ENCODE results near the gene FBLN7.
A peak's percentile ranks its signal among the peaks of the same experiment; 100 is the strongest.

Gene FBLN7

DNA sequence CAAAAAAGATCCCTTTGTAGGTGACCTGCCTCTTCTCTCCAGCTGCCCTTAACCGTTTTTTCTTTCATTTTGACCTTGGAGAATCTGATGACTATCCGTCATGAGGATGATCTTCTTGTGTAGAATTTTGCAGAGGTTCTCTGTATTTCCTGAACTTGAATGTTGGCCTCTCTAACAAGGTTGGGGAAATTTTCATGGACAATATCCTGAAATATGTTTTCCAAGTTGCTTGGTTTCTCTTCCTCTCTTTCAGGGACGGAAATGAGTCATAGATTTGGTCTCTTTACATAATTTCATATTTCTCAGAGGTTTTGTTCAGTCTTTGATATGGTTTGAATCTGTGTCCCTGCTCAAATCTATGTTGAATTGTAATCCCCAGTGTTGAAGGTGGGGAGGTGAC lies 82.6 kb downstream of the FBLN7 start:
- TF ChIP-seq, protein P1, sequence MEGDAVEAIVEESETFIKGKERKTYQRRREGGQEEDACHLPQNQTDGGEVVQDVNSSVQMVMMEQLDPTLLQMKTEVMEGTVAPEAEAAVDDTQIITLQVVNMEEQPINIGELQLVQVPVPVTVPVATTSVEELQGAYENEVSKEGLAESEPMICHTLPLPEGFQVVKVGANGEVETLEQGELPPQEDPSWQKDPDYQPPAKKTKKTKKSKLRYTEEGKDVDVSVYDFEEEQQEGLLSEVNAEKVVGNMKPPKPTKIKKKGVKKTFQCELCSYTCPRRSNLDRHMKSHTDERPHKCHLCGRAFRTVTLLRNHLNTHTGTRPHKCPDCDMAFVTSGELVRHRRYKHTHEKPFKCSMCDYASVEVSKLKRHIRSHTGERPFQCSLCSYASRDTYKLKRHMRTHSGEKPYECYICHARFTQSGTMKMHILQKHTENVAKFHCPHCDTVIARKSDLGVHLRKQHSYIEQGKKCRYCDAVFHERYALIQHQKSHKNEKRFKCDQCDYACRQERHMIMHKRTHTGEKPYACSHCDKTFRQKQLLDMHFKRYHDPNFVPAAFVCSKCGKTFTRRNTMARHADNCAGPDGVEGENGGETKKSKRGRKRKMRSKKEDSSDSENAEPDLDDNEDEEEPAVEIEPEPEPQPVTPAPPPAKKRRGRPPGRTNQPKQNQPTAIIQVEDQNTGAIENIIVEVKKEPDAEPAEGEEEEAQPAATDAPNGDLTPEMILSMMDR (IDR thresholded peaks at IDR 0.05; ENCODE audit: low read depth, low read length): no peak
- no peak overlapping the region for H3K4me3 ChIP-seq (replicated peaks in 1 of 2; ENCODE audit: low read depth in 2 of 2, low read length in 2 of 2)
- DNase-seq (ENCODE audit: low read depth in 2 of 2): no peak

DNA sequence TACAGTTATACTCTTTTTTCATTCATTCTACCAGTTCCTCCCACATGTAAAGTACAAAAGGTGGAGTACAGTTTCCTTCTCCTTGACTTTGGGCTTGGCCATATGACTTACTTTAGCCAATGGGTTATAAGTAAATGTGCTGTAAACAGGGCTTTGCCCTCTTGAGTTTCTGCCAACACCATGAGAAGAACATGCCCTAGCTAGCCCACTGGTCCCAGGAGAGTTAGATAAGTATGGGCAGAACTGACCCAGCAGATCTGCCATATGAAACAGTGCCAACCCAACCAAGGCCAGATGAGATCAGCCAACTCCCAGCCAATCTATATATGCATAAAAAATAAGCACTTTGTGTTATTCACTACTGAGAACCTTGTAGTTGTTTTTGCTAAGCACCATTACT lies 91.2 kb downstream of the FBLN7 start:
- TF ChIP-seq, protein P1 (IDR thresholded peaks at IDR 0.05; ENCODE audit: low read depth, low read length): no peak
- no peak overlapping the region for H3K4me3 ChIP-seq (replicated peaks in 1 of 2; ENCODE audit: low read depth in 2 of 2, low read length in 2 of 2)
- peak; percentile 33 to 81 for DNase-seq (ENCODE audit: low read depth in 2 of 2)

DNA sequence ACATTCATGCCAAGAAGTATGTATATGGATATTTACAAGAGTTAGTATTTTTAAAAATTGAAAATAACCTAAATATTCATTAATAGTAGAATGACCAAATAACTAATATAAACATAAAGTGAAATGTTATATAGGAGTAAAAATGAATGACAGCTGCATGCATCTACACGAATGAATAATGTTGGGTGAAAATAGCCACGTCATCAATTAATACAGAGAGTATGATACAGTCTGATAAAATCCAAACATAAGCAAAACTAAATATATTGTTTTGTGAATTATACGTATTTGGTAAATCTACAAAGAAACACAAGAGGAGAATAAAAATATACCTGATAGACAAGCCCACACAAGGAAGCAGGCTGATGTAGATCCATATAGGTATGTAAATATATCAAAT lies 92.2 kb downstream of the FBLN7 start:
- H3K4me3 ChIP-seq (replicated peaks in 1 of 2; ENCODE audit: low read depth in 2 of 2, low read length in 2 of 2): no peak overlapping the region
- no peak for DNase-seq (ENCODE audit: low read depth in 2 of 2)
- TF ChIP-seq, protein P1 (IDR thresholded peaks at IDR 0.05; ENCODE audit: low read depth, low read length): no peak
